ENCODE results near the gene MAP7D1. TPM values are rescaled to one million over a fixed set of nuclear protein-coding genes. Genes with fewer than 3 reads are reported as not detected.

The MAP7D1 gene
- total RNA-seq, 1 experiment from 2014 or later: 212 TPM

DNA sequence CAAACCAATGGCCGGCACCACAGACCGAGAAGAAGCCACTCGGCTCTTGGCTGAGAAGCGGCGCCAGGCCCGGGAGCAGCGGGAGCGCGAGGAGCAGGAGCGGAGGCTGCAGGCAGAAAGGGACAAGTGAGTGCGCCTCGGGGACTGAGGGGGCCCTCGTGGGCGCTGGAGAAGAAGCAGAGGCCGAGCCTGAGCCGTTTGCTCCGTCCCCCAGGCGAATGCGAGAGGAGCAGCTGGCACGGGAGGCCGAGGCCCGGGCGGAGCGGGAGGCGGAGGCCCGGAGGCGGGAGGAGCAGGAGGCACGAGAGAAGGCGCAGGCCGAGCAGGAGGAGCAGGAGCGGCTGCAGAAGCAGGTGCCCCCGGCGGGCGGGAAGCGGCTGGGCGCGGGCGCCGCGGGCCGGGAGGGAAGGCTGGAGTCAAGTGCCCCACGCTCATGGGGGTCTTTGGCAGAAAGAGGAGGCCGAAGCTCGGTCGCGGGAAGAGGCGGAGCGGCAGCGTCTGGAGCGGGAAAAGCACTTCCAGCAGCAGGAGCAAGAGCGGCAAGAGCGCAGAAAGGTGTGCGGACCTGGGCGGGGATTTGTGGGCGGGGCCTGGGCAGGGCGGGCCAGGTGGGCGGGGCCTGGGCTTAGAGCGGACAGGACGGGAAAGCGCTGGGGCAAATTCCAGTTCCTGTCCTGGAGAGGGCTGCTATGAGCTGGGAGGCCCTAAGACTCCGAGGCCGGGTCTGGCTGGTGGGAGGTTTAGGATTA, 22.7 kb downstream of the MAP7D1 start:
- no peak overlapping the region for H3K27ac ChIP-seq (ENCODE audit: low read length)
- no peaks in the 10 kb centered on the region for H3K27me3 ChIP-seq (ENCODE audit: control insufficient read depth, insufficient read depth, low read length)
- in situ Hi-C loops (cut with HindIII; ENCODE audit: low pct_unique_long_range_greater_than_20kb, low sequenced_read_pairs): no loop called here
- peaks cover 8% of the 10 kb centered on the region; the same call in 1 of the 2 replicates for H3K4me1 ChIP-seq (ENCODE audit: control insufficient read depth, insufficient read depth, low read length)
- CTCF ChIA-PET: no interaction called here
- DNase-seq (ENCODE audit: low read depth, low spot score): no peak
- ATAC-seq: 0 out of 2 replicates have a peak, but pooled peaks have one; percentile 39
- BruUV-seq (replicated peaks): no TSS peak
- H3K4me3 ChIP-seq (ENCODE audit: low read depth in 2 of 2, low read length in 2 of 2): no peak overlapping the region
- intact Hi-C loops (cut with micrococcal nuclease; ENCODE audit: unreplicated experiment): no loop called here
- peaks cover 5% of the 10 kb centered on the region for H3K36me3 ChIP-seq (ENCODE audit: control insufficient read depth, insufficient read depth, low read length)
- TF ChIP-seq, protein P1, sequence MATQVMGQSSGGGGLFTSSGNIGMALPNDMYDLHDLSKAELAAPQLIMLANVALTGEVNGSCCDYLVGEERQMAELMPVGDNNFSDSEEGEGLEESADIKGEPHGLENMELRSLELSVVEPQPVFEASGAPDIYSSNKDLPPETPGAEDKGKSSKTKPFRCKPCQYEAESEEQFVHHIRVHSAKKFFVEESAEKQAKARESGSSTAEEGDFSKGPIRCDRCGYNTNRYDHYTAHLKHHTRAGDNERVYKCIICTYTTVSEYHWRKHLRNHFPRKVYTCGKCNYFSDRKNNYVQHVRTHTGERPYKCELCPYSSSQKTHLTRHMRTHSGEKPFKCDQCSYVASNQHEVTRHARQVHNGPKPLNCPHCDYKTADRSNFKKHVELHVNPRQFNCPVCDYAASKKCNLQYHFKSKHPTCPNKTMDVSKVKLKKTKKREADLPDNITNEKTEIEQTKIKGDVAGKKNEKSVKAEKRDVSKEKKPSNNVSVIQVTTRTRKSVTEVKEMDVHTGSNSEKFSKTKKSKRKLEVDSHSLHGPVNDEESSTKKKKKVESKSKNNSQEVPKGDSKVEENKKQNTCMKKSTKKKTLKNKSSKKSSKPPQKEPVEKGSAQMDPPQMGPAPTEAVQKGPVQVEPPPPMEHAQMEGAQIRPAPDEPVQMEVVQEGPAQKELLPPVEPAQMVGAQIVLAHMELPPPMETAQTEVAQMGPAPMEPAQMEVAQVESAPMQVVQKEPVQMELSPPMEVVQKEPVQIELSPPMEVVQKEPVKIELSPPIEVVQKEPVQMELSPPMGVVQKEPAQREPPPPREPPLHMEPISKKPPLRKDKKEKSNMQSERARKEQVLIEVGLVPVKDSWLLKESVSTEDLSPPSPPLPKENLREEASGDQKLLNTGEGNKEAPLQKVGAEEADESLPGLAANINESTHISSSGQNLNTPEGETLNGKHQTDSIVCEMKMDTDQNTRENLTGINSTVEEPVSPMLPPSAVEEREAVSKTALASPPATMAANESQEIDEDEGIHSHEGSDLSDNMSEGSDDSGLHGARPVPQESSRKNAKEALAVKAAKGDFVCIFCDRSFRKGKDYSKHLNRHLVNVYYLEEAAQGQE (IDR thresholded peaks at IDR 0.05; ENCODE audit: insufficient read depth in 1 of 2, low read depth in 2 of 2, low read length in 1 of 2): no peak
- TF ChIP-seq POLR2AphosphoS5 (IDR thresholded peaks at IDR 0.05; ENCODE audit: low read depth, low read length) (no peak), SIN3A (IDR thresholded peaks at IDR 0.05; ENCODE audit: borderline replicate concordance, insufficient read depth, low read depth, low read length) (no peak), TCF7L2 (IDR thresholded peaks at IDR 0.05; ENCODE audit: low read depth, low read length) (no peak)
- TF ChIP-seq, protein P2, sequence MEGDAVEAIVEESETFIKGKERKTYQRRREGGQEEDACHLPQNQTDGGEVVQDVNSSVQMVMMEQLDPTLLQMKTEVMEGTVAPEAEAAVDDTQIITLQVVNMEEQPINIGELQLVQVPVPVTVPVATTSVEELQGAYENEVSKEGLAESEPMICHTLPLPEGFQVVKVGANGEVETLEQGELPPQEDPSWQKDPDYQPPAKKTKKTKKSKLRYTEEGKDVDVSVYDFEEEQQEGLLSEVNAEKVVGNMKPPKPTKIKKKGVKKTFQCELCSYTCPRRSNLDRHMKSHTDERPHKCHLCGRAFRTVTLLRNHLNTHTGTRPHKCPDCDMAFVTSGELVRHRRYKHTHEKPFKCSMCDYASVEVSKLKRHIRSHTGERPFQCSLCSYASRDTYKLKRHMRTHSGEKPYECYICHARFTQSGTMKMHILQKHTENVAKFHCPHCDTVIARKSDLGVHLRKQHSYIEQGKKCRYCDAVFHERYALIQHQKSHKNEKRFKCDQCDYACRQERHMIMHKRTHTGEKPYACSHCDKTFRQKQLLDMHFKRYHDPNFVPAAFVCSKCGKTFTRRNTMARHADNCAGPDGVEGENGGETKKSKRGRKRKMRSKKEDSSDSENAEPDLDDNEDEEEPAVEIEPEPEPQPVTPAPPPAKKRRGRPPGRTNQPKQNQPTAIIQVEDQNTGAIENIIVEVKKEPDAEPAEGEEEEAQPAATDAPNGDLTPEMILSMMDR (IDR thresholded peaks at IDR 0.05): no peak
- POLR2A ChIA-PET: no interaction called here
- H3K9me3 ChIP-seq (ENCODE audit: control insufficient read depth, insufficient read depth, low read depth, low read length): no peaks in the 10 kb centered on the region

- no peak for DNase-seq (ENCODE audit: low read depth, low spot score)
- H3K27ac ChIP-seq (ENCODE audit: low read length): no peak overlapping the region
- intact Hi-C loops (cut with micrococcal nuclease; ENCODE audit: unreplicated experiment): no loop called here
- H3K4me3 ChIP-seq (ENCODE audit: low read depth in 2 of 2, low read length in 2 of 2): no peak overlapping the region
- H3K36me3 ChIP-seq (ENCODE audit: control insufficient read depth, insufficient read depth, low read length): peaks cover 4% of the 10 kb centered on the region
- no peaks in the 10 kb centered on the region for H3K9me3 ChIP-seq (ENCODE audit: control insufficient read depth, insufficient read depth, low read depth, low read length)
- ATAC-seq: no peak
- CTCF ChIA-PET: no interaction called here
- H3K4me1 ChIP-seq (ENCODE audit: control insufficient read depth, insufficient read depth, low read length): peaks cover 8% of the 10 kb centered on the region; the same call in 1 of the 2 replicates
- no TSS peak for BruUV-seq (replicated peaks)
- POLR2A ChIA-PET: no interaction called here
- in situ Hi-C loops (cut with HindIII; ENCODE audit: low pct_unique_long_range_greater_than_20kb, low sequenced_read_pairs): no loop called here
- TF ChIP-seq, protein P1 (IDR thresholded peaks at IDR 0.05; ENCODE audit: insufficient read depth in 1 of 2, low read depth in 2 of 2, low read length in 1 of 2): no peak
- TF ChIP-seq, protein P2 (IDR thresholded peaks at IDR 0.05): no peak
- TF ChIP-seq SIN3A (IDR thresholded peaks at IDR 0.05; ENCODE audit: borderline replicate concordance, insufficient read depth, low read depth, low read length) (no peak), TCF7L2 (IDR thresholded peaks at IDR 0.05; ENCODE audit: low read depth, low read length) (no peak), POLR2AphosphoS5 (IDR thresholded peaks at IDR 0.05; ENCODE audit: low read depth, low read length) (no peak)
- no peaks in the 10 kb centered on the region for H3K27me3 ChIP-seq (ENCODE audit: control insufficient read depth, insufficient read depth, low read length)
Measured at GRCh38 chr1:36179220-36179600, 23.2 kb downstream of the MAP7D1 start.
